ENCODE data around the gene ATF7IP.

ATF7IP gene

DNA sequence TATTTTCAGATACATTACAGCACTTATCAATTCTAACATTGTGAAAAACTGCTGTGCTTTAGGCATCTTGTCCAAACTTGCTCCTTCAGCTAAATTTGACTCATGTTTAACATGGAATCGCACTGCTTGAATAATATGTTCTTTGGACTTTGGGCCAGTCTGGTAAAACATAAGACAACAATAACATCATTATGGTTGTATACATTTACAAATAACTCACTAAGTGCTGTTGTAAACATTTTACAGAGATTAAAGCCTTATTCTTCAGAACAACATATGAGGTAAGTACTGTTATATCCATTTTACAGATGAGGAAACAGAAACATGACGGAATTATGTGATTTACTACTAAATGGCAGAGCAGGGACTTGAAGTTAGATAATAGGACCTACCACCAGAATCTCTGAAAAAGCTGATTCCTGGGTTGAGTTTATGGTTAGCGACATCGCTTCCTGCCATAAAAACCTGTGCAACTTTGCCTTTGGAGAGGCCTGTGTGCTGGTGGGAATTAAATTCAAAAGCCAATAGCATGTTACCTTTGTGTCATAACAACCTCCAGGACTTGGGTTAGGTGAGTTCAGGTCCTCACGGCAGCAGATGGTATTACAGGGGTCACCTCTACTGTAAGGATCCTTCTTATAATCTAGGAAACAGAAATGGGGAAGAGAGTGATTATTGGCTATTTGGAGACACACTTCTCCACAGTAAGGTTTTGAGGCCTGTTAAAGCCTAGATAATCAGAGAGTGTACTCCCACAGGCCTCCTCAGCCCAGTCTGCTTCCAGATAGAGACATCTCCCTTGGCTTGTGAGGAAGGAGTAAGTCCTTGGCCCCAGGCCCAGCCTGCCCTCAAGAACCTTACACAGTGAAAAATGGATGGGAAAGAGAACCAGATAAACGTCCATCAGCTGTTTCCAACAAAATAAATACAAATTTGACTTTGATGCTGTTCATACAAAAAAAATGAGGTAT, 140.4 kb downstream of the ATF7IP start:
- no peak for DNase-seq

DNA sequence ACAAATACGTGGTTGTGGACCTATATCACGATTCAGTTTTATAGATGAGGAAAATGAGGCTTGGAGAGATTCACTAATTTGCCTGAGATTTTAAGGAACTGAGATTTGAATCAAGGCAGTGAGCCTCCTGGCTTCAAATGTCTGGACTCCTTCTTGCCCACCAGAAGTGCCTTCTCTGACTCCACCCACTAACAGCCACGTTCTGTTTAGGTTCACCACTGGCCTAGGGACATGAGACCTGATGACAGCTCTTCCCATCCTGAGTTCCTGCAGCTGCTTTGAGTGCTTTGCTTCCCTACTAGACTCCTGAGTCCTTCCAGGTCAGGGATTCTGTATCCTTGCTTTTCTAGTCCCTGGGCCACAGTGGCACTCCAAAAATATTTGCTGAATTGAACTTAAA, 145.1 kb downstream of the ATF7IP start:
- DNase-seq = no peak

DNA sequence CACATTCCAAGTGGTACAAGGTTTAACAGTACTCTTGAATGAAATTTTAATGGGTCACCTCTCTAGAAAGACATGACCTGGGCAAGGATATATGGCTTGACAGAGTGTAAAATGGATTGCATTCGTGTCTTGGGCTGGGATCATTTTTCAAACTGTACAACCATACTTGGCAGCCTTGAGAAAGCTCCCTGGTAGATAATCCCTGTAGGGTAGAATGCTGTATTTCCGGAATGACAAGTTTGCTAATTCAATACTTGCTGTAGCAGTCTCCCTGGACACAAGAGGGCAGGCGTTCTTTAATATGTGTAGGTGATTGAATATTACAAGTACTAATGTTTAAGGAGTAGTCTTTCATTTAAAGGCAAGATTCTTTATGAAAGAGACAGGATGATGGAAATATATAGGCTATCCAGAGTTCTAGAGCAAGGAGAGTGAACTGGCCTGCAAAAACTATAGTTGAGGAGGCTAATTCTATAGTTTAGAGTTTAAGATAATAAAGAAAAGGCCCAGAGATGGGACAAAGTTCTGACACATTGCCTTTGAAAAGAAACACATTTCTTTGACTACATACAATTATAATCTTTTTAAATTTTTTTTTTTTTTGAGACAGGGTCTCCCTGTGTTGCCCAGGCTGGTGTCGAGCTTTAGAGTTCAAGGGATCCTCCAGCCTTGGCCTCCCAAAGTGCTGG, 148.8 kb downstream of the ATF7IP start:
- DNase-seq = no peak

DNA sequence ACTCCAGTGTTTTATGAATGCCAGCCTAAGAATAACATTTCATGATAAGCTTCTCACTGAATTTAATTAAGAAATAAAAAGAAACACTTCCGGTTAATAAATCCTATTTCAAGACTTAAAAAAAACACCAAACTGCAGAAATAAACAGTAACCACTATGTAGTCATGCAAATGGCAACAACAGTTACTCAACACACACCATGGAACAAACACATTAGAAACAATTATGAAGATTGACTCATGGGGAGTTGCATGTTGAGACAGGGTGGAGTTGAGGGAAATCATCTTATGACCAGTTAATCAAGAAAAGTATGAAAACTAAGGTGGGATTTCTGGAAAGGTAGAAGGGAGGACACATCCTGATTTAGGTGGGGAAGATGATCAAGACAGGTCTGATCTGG, 149.5 kb downstream of the ATF7IP start:
- DNase-seq = no peak

DNA sequence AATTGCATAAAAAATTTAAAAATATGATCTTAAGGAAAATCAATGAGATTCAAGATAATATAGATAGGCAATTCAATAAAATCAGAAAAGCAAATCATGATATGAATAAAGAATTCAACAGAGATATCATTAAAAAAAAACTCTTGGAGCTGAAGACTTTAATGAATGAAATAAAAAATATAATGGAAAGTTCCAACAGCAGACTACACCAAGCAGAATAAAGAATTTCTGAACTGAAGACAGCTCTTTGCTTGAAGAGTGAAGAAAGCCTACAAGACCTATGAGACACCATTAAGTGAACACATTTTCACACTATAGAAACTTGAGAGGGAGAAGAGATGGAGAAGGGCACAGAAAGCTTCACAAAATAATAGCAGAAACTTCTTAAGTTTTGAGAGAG, 156.3 kb downstream of the ATF7IP start:
- no peak for DNase-seq

DNA sequence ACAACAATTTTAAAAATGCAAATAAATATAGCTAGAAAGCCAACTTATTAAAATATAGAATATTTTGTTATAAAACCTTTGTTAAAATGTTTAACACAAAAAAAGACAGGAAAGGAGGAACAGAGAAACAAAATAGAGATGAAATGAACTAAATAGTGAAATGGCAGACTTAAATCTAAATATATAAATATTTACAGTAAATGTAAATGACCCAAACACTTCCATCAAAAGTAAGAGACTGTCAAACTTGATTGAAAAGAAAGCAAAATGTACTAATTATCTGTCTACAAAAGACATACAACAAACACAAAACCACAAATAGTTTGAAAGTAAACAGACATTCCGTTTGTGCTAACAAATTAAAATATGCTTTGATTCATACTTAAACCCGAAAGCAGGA, 160.5 kb downstream of the ATF7IP start:
- no peak for DNase-seq

DNA sequence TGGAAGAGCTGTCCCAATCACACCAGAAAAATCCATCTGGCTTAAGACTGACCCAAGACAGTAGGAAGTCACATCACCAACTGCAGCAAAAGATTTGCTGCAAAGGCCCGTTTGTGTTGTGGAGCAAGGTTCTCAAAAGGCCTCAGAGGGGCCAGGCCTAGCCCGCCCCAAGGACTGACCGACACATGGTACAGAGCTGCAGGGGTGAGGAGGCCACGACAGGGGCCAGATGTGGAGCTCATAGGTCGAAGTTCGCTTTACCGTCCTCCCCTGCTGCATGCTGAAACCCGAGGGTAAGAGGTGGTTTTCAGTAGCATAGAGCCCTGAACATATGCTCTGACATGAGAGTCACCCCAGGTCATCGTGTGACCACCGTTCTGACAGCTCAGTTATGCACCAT, 166.7 kb downstream of the ATF7IP start:
- no peak for DNase-seq

DNA sequence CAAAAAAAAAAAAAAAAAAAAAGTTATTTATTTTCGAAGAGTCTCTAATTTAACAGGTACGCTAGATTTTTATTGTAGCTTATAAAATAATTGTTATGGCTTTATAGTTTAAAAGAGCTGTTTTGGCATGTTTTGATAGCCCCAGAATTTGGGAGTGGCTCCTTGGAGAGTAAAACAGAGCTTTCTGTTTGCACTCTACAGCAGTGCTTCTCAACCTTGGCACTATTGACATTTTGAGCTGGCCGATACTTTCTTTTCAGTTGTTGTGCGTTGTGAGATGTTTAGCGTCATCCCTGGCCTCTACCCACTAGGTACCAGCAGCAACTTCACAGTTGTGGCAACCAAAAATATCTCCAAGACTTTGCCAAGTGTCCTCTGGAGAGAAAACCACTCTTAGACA, 171.6 kb downstream of the ATF7IP start:
- no peak for DNase-seq

DNA sequence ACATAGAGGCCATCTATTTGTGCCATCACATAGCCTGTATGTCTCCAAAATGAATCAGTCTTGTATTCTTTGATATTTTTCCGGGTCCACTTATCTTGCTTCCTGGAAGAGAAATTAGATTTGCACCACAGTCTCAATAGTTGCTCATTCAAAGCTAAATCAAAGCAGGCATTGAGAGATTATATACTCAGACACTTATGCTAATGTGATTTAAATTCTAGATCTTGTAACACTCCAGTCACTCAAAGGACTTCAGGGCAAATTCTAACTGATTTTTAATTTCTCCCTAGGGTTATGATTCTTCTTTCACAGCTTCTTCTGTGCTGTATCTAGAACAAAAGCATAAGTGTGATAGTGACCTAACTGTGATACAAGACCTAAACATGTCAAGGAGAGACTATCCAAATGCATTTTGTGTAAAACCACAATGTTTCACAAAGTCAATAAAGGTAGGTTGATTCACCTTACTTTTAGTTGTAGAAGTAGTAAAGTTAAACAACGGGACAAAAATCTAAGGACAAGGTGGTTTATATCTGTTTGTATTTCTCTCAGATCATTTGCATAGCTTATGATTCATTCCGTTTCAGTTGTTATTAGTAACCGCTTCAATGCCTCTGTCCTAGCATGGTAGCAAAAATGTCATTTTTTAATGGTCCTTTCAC, 175.4 kb downstream of the ATF7IP start:
- DNase-seq = no peak

DNA sequence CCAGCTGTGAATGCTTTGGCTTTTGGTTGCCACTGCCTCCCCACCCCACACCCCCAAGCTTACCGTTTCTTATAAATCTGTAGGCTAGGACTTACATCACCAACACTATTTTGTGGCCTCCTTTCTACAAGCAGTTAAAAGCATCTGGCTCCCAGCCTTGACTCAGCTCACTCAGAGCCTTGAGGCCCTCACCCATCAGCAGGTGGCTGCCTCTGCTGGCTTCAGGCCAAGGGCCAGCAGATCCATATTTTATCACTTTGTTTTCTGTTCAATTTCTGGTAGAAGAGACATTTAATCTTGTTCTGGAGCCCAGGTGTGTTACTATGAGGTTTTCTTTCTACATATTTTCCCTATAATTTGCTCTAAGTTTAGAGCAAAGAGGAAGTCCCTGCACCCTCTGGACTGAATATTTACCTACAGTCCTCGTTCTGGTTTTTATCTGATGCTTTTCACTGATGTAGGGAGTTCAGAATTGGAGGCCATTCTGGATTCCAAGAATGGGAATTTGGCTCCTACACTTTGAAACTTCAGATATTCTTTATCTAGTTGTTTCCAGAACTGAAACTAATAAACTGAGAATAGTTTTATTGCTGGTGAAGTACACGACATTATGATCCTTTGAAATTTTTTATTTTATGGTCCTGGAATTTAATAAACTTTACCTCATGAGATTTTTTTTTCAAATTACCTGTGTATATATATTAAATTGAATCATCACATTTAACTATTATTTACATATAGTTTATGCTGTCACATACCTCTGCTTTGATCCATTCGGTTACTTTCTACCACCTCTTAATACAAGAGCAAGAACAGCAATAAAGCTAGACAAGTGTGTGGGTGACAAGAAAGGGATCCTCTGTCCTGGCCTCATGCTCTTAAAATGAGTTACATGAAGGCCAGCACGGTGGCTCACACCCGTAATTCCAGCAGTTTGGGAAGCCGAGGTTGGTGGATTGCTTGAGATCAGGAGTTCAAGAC, 180.0 kb downstream of the ATF7IP start:
- no peak for DNase-seq

DNA sequence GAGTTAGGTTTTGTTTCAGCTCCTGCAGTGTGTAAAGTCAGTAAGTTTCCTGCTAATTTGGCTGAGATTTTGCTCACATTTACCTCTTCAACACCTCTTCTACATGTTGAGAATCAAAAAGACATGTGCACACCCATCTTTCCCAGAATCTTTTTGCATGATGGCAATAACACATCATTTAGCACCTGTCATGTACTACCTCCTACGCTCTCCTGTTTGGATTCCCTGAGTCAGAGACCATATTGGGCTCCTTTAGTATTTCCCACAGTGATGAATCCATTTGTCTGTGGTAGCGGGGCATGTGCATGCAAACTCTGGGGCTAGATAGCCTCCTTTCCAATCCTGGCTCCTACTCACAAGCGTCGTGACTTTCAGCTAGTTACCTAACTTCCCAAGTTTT, 182.1 kb downstream of the ATF7IP start:
- DNase-seq = no peak

DNA sequence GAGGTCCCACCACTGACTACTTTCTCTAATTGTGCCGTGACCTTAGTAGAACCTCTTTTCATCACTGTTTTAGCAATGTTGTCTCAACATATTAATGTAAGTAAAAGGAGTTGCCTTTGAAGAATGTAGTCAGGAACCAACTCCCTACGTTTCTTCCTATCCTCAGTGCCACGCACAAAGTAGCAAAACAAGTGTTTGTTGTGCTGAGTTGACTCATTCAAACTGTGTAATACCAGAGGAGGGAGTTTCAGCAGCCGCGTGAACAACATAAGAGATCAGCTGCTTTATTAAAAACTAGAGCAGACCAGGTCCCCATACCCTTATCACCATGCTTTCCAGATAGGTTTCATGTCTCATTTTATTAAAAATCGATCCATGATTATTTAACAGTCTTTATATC, 183.1 kb downstream of the ATF7IP start:
- DNase-seq = no peak
